ENCODE data around the gene ARHGEF4. TPM values are rescaled to one million over a fixed set of nuclear protein-coding genes. Genes with fewer than 3 reads are reported as not detected.

Gene ARHGEF4
- total RNA-seq, 2 experiments from 2014 or later, result 4.2 to 4.3 TPM

GRCh38 chr2:131039908-131040660 lies 203.4 kb downstream of the ARHGEF4 start:
- Mint-ChIP-seq H3K27me3 (no peaks in the 10 kb centered on the region), H3K4me1 (ENCODE audit: low read depth) (peaks cover 38% of the 10 kb centered on the region), H3K9me3 (no peaks in the 10 kb centered on the region), H3K36me3 (ENCODE audit: low read depth) (peaks cover 1% of the 10 kb centered on the region), H3K4me3 (peak overlapping the region; percentile 71), H3K27ac (peak overlapping the region; percentile 50)
- ATAC-seq (peak; percentile 71), DNase-seq (peak; percentile 71)
- POLR2A ChIA-PET, result interaction anchor here (1.0 to 3.3 kb wide), 3 partner anchors 20 to 64 kb away, joined by 4 to 13 read pairs (median 4); partner anchors contain the start of genes FAM168B and PLEKHB2
- intact Hi-C loops (cut with micrococcal nuclease), result no loop called here
- CTCF ChIA-PET, result interaction anchor here (0.9 to 1.5 kb wide), 3 partner anchors 11 to 243 kb away, joined by 3 to 4 read pairs (median 3); no protein-coding TSS in a partner anchor
- no peak for TF ChIP-seq CTCF (IDR thresholded peaks at IDR 0.05)

GRCh38 chr2:131040661-131041401 lies 204.1 kb downstream of the ARHGEF4 start:
- Mint-ChIP-seq H3K4me3 (peak overlapping the region; percentile 71), H3K27me3 (no peaks in the 10 kb centered on the region), H3K36me3 (ENCODE audit: low read depth) (peaks cover 1% of the 10 kb centered on the region), H3K27ac (peak overlapping the region; percentile 50), H3K9me3 (no peaks in the 10 kb centered on the region), H3K4me1 (ENCODE audit: low read depth) (peaks cover 38% of the 10 kb centered on the region)
- no peak for TF ChIP-seq CTCF (IDR thresholded peaks at IDR 0.05)
- ChIA-PET CTCF (interaction anchor here (0.7 to 1.8 kb wide), 7 partner anchors 11 to 243 kb away, joined by 3 to 6 read pairs (median 3); no protein-coding TSS in a partner anchor), POLR2A (interaction anchor here (0.7 to 3.3 kb wide), 5 partner anchors 9 to 64 kb away, joined by 3 to 13 read pairs (median 4); partner anchors contain the start of genes FAM168B and PLEKHB2)
- intact Hi-C loops (cut with micrococcal nuclease), result no loop called here
- ATAC-seq, result peak; percentile 34
- peak; percentile 48 for DNase-seq

GRCh38 chr2:131041402-131042147 lies 204.9 kb downstream of the ARHGEF4 start:
- Mint-ChIP-seq H3K36me3 (ENCODE audit: low read depth) (peaks cover 1% of the 10 kb centered on the region), H3K27ac (peak overlapping the region; percentile 50), H3K4me1 (ENCODE audit: low read depth) (peaks cover 38% of the 10 kb centered on the region), H3K4me3 (peak overlapping the region; percentile 71), H3K27me3 (no peaks in the 10 kb centered on the region), H3K9me3 (no peaks in the 10 kb centered on the region)
- no peak for TF ChIP-seq CTCF (IDR thresholded peaks at IDR 0.05)
- ATAC-seq (peak; percentile 7), DNase-seq (no peak)
- POLR2A ChIA-PET, result interaction anchor here (0.7 to 3.3 kb wide), 4 partner anchors 8 to 63 kb away, joined by 3 to 13 read pairs (median 4); partner anchors contain the start of genes FAM168B and PLEKHB2
- intact Hi-C loops (cut with micrococcal nuclease), result no loop called here
- CTCF ChIA-PET, result interaction anchor here (0.7 to 1.8 kb wide), 9 partner anchors 11 to 244 kb away, joined by 3 to 6 read pairs (median 3); no protein-coding TSS in a partner anchor

- Mint-ChIP-seq H3K4me3 (no peak overlapping the region), H3K27ac (no peak overlapping the region), H3K9me3 (no peaks in the 10 kb centered on the region), H3K4me1 (ENCODE audit: low read depth) (peaks cover 38% of the 10 kb centered on the region), H3K27me3 (no peaks in the 10 kb centered on the region), H3K36me3 (ENCODE audit: low read depth) (peaks cover 1% of the 10 kb centered on the region)
- intact Hi-C loops (cut with micrococcal nuclease), result no loop called here
- ATAC-seq (no peak), DNase-seq (peak; percentile 38)
- ChIA-PET CTCF (interaction anchor here (0.7 to 1.8 kb wide), 4 partner anchors 11 to 244 kb away, joined by 3 to 6 read pairs (median 4); no protein-coding TSS in a partner anchor), POLR2A (interaction anchor here (3.3 kb wide), 1 partner anchor 51 kb away, joined by 13 read pairs; the partner anchor contains the start of gene FAM168B)
- TF ChIP-seq CTCF (IDR thresholded peaks at IDR 0.05), result no peak
Measured at GRCh38 chr2:131042148-131042775, 205.5 kb downstream of the ARHGEF4 start.

Measured in activated CD8-positive, alpha-beta T cell treated with anti-CD3 and anti-CD28 coated beads for 36 hours (primary cell).